Stimulated activated CD4-positive, alpha-beta T cell treated with anti-CD3 and anti-CD28 coated beads, Interleukin-12 subunit alpha, Interleukin-12 subunit beta, amount 100 ng/mL, for 4 hours (primary cell): Measurements from ENCODE around the gene WBP1L.

Experiments
- DNase-seq: peaks from one replicate; pipeline ENCODE4 v3.0.0-alpha.2; 2020

WBP1L gene

DNA sequence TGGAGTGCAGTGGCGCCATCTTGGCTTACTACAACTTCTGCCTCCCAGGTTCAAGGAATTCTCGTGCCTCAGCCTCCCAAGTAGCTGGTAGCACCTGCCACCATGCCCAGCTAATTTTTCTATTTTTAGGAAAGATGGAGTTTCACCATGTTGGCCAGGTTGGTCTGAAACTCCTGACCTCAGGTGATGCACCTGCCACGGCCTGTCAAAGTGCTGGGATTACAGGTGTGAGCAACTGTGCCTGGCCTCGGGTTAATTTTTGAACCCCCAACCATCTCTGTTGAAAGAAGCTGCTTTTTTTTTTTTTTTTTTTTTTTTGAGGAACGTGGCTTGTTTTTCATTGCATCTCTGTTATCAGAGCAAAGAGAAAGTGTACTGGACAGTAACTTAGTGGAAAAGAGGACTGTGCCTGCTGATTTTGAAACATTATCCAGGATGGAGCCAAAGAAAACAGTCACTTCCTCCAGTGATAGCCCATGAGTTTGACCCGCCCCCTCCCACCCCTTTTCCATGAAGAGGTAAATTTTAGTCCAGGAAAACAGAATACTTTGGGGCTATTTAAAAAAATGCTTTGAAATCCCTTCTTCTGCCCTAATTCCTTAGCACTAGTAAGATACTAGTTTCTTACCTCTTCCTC is 38.3 kb downstream of the WBP1L start:
- no peak for DNase-seq

GRCh38 chr10:102782673-102783551 is 39.2 kb downstream of the WBP1L start:
- no peak for DNase-seq

- DNase-seq = no peak
Observed at GRCh38 chr10:102783568-102783967, 39.8 kb downstream of the WBP1L start.

DNA sequence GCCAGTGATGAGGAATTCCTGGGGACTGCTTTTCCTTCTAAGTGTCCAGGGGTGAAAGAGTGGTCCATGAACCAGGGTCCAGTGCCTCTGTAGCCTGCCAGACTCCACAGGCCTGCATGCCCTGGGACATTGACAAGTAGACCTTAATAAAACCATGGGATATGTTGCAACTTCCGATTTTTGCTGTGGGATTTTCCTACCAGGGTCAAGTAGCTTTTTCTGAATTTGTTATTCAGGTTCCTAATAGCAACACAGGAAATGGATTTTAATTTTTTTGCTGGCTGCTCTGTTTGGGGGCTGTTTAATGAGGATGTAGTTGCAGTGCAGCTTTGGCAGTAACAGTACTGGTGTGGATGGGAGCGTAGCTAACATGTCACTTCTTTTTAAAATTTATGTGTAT is 42.1 kb downstream of the WBP1L start:
- DNase-seq = no peak

DNA sequence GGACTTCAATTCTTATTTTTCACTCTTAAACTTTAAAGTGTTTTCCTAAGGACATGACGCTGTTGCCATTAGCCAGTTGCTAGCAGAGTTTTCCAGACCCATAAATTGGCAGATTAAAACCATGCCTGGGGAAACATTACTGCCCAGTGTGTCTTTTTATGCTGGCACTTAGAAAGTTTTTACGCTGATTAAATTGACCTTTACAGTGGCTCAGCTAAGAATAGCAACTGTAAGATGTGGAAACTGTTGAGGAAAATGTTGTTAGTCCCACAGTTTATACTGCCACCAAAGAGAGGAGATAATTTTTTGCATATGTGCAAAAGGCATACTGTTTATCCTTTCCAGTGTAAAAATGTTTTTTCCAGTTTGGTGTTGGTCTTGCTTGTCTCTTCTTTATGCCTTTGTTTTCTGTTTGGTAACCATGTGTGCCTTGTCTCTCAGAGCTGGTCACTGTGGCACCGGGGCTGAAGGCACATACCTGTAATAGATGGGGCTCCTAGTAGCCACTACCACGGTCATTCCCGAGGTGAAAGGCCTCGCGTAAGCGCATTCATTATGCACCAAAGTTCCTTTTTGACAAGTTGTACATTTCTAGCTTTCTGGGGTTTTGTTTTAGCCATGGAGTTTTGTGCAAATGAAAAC is 48.1 kb downstream of the WBP1L start:
- DNase-seq = no peak

- no peak for DNase-seq
Observed at GRCh38 chr10:102795453-102796406, 52.0 kb downstream of the WBP1L start.

DNA sequence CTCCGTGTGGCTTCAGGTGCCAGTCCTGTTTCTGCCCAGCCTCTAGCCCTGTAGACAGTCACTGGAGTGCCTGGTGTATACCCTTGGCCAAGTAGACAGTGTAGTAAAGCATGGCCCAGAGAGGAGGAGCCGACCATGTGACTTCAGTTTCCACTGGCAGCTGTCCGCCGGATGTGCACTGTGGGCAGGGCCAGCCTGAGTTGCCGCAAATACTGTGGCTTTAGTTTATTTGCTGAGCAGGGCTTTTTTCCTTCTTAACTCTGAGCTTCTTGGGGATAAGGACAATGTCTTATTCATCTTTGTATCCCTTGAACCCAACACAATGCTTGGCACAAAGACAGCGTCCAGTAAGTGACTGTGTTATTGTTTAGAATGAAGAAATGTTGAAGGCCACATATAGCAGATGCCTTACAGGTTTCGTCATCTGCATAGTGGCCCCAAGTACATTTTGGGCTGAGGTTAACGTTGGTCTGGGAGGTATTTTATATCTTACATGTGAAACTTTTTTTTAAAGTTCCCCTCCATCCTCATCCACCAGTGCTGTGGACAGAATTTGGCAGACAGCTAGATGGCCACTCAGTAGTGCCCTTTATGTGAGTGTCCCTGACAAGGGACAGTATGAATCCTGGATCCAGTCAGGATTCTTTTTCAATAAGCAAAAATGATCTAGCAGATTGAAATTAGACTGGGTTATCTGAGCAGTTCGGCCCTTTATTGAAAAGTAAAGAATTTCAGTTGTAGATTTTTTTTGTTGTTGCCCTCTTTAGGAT is 52.8 kb downstream of the WBP1L start:
- DNase-seq = peak; percentile 12

GRCh38 chr10:102799691-102800471 is 56.1 kb downstream of the WBP1L start:
- no peak for DNase-seq

DNA sequence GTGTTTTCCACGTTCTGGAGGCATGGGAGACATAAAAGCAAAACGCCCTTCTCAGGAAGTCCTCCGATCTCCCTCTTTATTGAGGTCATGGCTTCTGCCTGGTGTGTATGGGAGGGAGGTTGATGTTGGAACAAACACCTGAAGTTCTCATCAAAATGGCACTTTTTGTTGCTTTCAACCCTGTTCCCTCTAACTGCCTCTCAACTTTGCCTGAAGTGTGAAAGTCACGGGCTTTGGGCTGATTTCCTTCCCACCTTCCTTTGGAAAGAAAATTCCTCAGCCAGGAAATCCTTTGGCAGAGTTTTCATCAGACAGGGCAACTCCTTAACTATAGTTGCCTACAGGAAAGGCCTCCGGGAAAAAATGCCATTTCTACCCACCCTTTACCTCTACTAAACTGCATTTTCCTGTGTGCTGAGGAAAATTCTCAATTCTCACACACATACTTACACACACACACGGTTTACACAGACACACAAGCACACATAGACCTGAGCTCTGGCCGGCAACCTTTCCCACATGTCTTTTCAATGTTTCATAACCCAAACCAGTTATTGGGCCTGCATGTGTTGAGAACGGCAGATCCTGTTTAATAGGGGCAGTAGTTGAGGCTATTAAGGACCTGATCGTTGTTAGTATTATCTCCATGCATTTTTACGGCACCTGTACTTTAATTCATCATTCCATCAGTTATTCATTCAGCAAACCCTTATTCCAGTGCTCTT is 57.0 kb downstream of the WBP1L start:
- DNase-seq = no peak

- DNase-seq = no peak
Observed at GRCh38 chr10:102801496-102801895, 57.7 kb downstream of the WBP1L start.

DNA sequence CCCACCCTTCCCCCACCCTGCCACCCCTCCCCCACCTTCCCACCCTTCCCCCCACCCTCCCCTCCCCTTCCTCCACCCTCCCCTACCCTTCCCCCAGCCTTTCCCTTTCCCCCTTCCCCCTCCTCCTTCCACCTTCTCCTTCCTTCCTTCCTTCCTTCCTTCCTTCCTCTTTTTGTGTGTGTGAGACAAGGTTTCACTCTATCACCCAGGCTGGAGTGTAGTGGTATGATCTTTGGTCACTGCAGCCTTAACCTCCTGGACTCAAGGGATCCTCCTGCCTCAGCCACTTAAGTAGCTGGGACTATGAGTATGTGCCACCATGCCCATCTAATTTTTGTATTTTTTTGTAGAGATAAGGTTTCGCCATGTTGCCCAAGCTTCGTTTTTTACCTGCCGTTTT is 58.2 kb downstream of the WBP1L start:
- DNase-seq = no peak

DNA sequence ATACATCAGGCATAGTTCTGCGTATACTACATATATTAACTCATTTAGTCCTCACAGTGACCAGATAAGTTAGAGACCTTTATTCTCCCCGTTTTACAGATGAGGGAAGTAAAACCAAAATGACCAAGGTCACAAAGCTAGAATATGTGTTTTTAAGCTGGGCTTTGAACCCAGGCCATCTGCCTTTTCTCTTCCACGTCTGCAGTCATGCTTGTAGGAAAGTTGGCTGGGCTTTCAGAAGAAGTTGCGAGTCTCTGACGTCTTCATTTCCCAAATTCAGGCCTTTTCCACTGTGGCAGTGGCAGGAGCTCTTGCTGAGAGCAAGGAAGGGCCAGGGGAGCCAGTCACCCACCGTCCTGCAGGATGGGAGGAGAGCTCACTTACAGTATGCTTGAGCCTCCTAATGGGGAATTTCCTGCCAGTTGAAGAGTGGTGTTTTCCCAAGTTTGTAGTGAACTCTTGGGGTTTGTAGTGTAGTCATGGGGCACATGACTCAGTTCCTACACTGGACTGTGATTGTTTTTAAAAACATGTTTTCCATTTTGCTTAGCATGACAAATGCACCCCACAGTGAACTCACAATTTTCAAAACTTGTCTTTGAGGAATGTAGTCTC is 59.3 kb downstream of the WBP1L start:
- DNase-seq = no peak

DNA sequence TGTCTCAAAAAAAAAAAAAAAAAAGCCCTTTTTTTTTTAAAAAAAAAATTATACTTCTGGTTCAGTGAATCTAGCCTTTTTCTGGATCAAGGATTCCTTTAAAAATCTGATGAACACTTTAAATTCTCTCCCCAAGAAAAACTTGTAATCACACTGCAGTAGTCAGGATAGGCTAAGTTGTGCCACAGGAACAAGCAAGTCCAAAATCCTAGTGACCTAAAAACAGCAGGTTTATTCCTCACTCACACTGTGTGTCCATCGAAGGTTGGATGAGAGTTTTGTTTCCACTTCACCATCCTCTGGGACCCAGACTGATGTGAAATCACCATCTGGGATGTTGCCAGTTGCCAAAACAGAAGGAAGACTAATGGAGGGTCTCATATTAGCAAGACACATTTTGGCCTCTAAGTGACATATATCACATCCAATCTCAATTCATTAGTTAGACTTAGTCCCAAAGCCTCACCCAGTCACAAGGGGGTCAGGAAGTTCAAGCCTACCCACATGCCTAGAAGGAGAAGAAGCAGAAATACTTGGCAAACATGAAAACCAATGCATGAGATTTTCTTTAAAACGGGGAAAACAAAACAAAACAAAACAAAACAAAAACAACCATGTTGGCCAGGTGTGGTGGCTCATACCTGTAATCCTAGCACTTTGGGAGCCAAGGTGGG is 60.8 kb downstream of the WBP1L start:
- no peak for DNase-seq

DNA sequence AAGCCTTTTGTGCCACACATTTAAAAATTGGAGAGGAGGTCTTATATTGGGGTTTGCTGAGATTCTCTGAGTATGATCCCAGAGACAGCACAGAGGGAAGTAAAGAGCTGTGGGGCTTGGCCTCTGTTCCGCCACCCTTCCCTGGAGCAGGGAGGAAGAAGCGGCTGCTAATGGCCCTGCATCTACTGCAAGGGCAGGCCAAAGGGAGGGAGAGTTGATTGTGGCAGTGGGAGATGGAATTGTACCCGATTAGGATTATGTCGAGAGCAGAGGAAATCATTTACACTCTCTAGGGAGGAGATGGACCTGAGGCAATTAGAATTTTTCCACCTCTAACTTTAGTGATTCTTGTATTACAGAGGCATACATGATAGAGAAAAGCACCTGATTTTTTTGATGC is 64.6 kb downstream of the WBP1L start:
- DNase-seq = no peak

GRCh38 chr10:102811346-102811745 is 67.6 kb downstream of the WBP1L start:
- no peak for DNase-seq

DNA sequence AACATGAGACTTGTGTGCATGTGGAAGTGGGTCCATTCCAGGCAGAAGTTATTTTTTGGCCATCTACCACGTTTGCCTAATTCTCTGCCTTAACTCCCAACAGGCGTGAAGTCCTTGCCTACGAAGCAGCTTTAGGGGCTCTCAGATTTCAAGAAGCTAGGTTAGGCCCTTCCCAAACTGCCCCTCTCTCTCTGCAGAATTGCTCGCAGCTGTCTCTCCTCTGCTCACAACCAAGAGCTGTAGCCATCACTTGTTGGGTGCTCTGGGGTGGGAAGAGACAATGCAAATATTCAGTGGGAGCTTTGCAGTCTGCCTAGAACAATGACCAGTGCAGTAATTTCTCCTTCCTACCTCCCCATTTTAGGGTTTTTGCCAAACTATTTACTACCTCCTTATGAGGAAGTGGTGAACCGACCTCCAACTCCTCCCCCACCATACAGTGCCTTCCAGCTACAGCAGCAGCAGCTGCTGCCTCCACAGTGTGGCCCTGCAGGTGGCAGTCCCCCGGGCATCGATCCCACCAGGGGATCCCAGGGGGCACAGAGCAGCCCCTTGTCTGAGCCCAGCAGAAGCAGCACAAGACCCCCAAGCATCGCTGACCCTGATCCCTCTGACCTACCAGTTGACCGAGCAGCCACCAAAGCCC is 68.6 kb downstream of the WBP1L start:
- DNase-seq = no peak

DNA sequence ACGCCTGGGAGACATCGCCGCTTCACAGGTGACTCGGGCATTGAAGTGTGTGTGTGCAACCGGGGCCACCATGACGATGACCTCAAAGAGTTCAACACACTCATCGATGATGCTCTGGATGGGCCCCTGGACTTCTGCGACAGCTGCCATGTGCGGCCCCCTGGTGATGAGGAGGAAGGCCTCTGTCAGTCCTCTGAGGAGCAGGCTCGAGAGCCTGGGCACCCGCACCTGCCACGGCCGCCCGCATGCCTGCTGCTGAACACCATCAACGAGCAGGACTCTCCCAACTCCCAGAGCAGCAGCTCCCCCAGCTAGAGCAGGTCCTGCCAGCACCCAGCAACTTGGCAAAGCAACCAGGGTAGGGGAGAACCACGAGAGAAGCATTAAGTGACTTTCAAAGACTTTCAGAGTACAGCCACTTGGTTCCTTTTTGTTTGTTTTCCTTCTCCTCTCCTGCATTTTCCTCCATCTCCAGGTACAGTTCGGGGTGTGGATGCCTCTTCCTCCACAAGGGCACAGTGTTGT is 69.3 kb downstream of the WBP1L start:
- no peak for DNase-seq

- DNase-seq = no peak
Observed at GRCh38 chr10:102813734-102814452, 70.1 kb downstream of the WBP1L start.
